NCI-H526 (cell line): ENCODE results near the gene TMEM132A.

Source experiments
- DNase-seq, 2 experiments: peaks; one replicate each; lab custom pipeline; 2025; lab: John Stamatoyannopoulos, UW

Gene TMEM132A

DNA sequence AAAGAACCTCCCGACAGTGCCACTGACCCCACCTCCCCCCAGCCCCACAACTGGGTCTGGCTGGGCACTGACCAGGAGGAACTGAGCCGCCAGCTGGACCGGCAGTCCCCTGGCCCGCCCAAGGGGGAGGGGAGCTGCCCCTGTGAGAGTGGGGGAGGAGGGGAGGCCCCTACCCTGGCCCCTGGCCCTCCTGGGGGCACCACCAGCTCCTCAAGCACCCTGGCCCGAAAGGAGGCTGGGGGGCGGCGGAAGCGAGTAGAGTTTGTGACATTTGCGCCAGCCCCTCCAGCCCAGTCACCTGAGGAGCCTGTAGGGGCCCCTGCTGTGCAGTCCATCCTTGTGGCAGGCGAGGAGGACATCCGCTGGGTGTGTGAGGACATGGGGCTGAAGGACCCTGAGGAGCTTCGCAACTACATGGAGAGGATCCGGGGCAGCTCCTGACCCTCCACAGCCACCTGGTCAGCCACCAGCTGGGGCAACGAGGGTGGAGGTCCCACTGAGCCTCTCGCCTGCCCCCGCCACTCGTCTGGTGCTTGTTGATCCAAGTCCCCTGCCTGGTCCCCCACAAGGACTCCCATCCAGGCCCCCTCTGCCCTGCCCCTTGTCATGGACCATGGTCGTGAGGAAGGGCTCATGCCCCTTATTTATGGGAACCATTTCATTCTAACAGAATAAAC is 12.3 kb downstream of the TMEM132A start:
- DNase-seq = no peak

DNA sequence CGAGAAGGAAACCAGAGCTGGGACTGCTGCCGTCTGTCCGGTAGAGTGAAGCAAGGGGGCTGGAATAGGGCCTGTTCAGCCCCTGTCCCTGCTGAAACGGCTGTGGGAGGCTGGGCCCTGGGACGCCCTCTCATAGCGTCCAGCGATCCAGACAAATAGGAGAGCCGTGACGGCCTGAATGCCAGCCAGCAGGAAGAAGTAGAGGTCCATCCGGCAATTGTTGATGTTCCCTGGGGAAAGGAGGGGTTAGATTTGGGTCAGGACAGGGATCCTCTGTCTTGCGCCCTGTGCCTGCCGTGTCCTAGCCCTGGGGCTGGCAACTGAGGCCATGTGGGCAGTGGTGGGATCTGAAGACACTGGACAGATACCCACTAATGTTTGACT is 12.9 kb downstream of the TMEM132A start:
- DNase-seq = no peak

DNA sequence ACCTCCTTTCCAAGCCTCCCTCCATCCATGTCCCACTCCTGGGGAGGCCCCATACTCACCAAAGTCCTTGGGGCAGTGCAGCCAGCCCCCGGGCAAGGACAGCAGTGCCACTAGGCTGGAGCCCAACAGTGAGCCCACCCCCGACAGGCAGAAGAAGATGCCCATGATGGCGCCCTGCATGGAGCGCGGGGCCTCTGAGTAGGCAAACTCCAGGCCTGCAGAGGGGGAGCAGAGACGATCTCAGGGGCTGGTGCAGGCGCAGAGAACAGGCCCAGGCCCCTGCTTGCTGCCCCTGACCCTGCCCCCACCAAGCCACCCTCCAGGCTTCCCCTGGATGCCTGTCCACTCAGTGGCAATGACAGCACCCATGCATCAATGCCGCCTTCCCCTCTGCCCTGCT is 13.6 kb downstream of the TMEM132A start:
- no peak for DNase-seq

DNA sequence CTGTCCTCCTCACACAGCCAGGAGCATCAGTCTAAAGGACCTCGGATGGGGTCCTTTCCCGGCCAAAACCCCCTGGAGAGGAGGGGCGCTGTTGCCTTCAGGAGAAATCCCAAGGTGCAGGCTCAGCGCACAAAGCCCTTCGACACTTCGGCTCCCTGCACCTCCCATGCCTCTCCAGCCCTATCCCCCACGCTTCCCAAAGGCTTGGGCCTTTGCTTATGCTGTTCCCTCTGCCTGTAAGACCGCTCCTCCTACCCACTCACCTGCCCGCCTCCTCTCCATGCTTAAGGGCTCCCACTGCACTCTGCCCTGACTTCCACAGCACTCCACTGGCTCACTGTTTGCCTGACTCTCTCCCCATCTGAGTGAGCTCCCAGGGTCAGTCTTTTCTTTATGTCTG is 14.2 kb downstream of the TMEM132A start:
- DNase-seq = no peak

DNA sequence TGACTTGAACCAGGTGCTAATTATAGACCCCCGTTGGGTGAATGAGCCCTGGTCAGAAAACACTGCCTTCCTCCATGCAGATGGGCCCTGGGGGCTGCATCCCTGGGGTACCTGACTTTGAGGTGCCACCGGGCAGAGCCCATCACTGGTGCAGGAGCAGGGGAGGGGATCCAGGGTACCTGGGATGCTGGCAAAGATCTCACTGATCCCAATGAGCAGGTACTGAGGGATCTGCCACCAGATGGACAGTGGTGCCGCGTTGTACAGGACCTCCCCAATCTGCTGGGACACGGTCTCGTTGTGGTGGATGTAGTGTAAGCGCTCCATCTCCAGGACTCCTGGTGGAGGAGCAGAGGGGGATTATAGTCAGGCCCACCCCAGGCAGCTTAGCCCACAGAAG is 15.0 kb downstream of the TMEM132A start:
- no peak for DNase-seq

DNA sequence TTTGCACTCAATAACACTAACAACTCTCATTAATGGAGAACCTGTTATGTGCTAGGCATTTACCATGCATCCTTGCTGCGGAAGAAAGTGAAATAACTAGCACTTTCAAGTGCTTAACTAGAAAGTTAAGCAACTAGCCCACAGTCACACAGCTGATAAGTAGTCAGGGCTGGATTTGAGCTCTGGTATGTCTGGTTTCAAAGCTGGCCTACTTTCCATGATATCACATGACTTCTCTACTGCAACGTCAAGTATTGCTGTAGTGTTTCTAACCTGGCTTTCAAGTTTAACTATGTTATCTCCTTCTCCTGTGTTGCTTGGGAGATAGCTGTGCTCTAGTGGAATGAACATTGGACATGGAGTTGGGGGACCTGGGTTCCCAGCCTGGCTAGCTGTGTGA is 15.6 kb downstream of the TMEM132A start:
- DNase-seq = no peak

DNA sequence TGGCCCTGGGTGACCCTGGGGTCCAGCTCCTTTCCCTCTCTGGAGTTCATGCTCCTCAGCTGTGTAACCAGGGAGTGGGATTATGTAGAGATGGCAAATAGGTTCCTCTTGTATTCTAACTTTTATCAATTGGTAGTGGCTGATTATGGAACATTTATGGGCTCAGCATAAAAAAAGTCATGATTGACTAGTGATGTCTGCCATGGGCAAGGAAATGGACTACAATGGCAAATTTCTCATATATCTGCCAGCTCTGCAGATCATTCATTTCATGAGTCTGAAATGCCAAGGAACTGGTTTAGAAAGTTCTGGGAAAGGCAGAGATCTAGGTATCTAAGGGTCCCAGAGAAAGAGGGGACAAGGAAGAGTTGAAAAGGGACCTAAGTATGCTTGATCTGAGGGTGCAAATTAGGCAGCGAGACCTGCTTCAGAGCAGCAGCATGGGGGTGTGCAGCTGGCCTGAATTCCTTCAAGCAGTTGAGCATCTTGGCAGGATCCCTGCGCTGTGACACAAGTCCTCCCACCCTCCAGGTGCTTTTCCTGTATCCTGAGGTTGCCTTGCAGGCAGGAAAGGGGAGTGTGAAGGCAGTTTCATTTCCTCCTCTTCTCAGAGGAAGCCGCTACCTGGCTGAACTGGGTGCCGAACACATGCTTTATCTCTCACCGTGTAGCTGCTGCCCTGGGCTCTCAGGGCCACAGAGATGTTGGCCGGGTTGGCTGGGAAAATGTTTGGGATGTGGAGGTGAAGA is 17.3 kb downstream of the TMEM132A start:
- no peak for DNase-seq

DNA sequence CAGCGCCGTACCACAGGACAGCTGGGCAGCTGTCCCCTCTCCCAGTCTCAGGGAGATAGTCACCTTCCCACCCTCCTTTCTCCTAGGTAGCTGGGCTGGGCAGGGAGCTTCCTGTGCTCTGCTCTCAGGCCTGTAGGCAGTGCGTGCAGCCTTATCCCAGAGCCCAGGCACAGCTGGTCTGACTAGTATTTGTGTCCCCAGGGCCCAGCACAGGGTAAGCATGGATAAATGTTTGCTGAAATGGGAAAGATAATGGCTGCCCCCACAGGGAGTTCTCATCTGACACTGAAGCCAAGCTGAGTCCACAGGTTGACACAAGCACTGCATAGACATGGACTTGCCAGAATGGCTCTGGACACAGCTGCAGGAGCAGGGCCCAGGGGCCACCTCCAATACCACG is 18.0 kb downstream of the TMEM132A start:
- DNase-seq = no peak

DNA sequence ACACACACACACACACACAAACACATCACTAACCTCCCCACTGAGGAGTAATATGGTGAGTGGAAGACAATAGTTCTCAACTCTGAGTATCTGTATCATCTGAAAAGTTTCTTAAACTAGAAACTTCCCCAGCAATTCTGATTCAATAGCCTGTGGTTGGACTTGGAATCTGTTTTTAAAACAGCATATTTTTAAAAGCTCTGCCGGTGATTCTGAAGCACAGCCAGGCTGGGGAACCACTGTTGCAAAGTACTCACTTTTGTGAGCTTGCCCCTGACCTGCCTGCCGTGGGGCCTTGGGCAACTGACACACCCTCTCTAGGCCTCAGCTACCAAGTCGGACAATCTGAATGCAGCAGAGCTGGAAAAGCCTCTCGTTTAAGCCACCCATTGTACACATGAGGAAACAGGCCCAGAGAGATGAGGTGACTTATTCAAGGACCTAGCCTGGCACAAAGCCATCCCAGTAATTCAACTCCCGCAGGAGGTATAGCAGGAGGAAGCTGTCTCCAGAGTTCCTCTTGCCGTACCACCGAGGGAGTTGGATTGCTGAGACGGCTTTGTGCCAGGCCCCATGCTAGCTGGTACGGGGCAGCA is 18.8 kb downstream of the TMEM132A start:
- DNase-seq = no peak

DNA sequence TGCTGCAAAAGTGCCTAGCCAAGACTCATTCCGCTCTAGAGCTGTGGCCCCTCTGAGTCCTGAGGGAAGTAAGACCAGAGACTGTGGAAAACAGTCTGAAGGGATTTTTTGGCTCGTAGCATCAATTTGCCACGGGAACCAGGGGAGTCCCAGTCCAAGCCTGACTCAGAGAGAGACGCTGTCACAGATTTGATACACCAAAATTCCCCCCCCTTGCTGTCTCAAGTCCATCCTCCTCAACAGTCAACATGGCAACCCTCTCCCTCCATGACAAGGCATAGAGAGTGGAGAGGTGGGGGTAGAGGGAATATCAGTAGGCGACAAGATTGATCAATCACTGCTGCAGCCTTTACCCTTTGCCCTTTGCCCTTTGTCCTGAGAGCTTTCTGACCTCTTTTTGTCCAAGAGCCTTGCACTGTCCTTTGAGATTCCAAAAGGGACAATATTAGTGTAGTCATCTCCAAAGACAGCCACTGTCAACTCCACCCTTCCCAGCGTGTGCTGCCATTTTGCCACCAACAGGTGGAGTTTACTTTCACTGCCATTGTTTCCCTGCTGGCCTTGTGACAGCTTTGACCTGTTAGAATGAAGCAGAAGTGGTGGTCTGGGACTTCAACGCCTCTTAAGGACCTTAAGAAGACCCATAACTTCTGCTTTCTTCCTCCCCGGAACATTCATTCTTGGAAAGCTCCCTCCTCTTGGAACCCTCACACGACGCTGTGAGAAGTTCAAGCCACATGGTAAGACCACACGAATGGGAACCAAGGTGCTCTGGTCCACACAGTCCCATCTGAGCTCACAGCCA is 20.4 kb downstream of the TMEM132A start:
- DNase-seq = no peak

DNA sequence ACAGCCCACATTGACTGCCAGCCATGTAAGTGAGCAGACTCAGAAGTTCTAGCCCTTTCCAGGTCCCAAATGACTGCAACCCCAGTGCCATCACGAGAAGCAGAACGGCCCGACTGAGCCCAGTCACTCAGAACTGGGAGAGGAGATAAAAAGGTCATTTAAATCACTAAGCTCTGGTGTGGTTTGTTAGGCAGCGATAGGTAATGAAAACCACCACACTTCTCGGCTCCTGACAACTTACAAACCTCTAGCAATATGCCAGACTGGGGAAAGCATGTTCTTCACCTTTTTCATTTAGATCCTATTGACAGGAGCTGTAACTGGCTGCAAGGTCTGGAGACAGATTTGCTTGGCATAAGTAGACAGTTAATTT is 21.0 kb downstream of the TMEM132A start:
- no peak for DNase-seq

DNA sequence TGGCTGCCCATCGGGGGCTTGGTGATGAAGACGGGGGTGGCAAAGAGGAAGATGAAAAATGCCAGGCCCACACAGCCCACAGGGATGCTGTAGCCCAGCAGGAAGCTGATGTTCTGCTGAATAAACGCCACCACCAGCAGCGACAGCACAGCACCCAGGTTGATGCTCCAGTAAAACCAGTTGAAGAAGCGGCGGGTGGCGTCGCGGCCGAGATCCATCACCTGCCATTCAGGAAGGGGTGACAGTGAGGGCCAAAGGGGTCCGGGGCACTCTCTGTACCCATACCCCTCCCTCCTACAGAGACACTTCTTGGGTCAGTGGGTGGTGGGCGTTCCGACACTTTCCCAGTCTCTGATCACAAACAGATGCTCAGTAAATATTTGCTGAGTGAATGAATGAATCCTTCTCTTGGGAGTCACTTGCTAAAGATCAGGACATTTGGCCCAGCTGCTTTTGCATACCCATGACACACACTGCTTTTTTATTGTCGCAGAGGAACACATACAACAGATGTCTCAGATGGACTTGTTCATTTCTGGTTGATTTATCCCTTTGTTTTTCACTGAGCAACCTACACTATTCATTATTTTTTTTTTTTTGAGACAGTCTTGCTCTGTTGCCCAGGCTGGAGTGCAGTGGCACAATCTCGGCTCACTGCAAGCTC is 22.5 kb downstream of the TMEM132A start:
- DNase-seq = no peak

DNA sequence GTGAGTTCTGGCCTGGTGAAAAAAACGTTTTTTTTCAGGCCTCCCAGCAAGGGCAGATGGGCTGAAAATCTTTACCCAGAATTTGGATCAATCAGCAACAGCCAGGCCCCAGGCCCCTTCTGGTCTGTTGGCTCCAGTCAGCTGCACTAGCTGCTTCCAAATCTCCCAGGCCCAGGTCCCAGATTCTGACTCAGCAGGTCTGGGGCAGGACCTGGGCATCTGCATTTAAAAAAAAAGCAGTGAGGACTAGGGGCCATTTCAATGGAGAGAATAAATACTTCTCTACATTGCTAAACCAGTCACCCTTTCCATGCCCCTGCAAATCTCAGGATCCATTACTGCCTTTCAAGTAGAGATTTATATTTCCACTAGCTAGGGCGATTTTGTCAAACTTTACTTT is 23.4 kb downstream of the TMEM132A start:
- DNase-seq = no peak

DNA sequence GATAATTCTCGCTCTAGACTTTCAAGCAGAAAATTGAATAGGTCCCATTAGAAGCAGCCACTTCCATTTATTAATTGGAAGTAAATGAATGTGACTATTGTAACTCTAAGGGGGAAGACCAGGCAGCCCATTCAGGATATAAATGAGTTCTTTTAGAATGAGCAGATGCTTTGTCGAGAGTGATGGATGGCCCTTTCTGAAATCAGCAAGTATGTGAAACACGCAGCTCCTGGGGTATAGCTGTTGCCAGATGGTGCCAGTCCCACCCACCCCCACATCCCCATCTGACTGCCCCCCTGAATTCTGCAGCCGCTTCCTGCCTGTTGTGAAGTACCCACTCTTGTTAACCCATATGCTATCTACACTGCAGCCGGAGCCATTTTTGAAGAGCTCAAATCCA is 24.0 kb downstream of the TMEM132A start:
- DNase-seq = no peak

DNA sequence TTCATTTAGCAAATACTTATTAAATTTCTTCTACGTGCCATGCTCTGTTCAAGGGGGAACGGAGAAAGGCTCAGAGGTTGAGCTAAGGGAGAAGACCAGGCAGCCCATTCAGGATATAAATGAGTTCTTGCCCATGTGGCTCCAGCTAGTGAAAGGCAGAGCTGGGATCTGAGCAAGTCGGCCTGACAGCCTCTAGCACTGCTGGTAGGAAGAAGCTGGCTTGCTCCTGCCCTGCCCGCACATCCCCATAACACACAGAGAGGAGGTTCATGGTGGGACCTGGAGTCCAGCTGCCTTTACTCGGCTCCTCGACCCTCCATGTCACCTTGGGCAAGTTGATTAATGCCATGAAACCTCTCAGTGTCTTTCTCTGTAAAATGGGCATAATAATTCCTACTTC is 25.8 kb downstream of the TMEM132A start:
- DNase-seq = no peak

DNA sequence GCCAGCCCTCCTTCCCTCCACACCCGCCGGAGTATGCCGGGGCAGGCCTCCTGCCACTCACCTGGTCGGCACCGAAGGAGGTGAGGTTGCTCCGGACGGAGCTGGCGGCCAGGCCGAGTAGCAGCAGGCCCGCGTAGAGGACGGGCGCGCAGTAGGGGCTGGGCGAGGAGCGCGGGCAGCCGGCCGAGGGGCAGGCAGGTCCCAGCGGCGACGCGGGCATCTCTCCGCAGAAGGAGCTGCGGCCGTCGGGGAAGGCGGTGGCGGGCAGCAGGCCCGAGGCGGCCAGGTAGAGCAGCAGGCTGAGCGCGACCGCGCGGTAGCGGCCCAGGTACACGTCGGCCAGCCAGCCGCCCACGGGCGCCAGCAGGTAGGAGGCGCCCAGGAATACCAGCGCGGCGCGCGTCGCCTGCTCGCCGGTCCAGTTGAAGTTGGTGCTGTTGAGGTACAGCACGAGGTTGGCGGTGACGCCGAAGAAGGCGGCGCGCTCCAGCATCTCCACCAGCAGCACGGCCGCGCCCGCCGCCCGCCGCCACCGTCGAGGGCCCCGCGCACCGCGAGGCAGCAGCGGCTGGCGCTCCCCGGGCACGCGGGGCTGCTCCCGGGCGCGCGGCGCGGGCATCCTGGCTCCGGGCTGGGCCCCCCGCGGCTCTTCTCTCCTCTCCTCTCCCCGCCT is 26.8 kb downstream of the TMEM132A start:
- peak in 1 of 2 experiments; percentile 28 for DNase-seq

DNA sequence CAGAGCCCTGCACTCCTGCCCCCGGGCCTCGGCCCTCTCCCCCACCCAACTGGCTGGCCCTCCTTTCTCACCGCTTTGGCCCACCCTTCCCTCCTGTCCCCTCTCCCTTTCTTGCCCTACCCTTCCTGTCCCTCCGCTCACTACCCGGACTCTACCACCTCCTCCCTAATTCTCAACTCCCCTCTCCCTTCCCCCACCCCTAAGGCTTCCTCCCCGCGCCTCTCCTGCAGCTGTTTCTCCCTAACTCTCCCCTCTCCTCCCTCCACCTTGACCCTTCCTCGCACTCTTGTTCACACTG is 27.3 kb downstream of the TMEM132A start:
- no peak for DNase-seq

DNA sequence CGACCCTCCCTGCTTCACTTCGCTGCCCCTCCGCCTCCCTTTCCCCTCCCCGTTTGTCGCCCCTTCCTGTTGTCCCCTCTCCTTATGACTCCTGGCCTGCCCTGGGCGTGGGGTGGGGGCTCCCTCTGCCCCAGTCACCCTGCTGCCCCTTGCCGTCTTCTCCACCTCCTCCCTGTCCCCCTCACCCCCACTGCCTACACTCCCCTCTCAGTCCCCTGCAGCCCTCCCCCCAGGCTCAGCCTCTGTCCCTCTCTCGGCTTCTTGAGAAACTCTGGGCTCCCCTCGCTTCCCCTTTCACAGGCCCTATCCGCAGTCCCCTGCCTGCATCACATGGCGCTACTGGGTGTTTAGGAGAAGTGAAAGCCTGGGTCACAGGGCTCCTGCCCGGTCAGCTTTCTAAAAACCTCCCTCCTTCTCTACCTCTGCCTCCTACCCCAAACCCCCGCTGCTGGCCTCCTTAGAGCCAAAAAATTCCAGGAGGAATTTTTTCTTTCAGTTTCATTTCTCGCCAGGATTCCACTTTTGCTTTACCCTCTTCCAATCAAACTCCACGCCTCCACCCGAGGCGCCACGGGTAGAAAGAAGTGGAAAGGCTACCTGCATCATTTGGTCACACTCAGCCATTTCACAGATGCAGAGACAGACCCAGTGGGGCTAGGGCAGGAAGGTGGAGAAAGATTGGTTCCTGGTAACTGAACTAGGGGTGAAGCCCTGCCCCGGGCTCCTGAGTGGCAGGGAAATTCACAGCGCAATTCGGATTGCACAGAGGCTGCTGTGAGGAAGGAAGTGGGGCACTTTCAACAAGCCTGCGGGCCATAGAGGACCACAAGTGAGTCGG is 27.9 kb downstream of the TMEM132A start, which contains the start of gene SLC15A3:
Gene SLC15A3 (minus strand): TSS at position 273 of the 838 bp plus-strand sequence. CDS start 625 bp downstream, outside the sequence.
- no peak for DNase-seq

DNA sequence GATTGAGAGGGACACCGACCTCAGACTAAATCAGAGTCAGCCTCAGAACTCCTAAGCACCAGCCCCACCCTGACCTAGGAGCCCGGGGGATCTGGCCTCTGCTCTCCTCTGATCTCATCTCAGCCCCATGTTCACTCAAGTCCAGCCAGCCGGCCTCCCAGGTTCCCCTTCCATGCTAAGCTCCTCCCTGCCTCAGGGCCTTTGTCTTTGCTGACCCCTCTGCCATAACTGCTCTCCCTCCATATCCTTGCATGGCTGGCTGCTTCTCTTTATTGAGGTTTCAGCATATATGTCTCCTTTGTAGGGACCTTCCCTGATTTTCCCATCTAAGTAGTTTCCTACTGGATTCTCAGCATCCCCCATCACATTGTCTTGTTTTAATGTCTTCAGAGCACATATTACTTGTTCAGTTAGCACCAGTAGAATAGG is 28.5 kb downstream of the TMEM132A start:
- no peak for DNase-seq

DNA sequence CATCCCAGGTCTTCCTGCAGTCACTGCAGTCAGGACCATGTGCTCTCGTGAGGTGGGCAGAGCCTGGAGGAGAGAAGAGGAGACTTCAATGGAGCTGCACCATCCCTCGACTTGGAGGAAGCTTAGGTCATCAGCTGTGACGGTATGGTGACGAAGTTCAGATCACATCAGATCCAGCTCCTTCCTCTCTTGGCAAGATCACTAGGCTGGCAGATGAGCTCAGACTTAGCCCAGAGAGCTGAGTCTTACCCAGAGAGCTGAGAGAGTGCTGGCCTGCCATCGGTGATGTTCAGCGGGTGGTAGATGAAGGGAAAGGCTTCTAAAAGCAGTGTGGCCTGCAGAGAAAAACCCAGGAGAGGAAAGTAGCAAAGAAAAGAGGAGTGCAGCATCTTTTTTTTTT is 29.5 kb downstream of the TMEM132A start:
- no peak for DNase-seq

DNA sequence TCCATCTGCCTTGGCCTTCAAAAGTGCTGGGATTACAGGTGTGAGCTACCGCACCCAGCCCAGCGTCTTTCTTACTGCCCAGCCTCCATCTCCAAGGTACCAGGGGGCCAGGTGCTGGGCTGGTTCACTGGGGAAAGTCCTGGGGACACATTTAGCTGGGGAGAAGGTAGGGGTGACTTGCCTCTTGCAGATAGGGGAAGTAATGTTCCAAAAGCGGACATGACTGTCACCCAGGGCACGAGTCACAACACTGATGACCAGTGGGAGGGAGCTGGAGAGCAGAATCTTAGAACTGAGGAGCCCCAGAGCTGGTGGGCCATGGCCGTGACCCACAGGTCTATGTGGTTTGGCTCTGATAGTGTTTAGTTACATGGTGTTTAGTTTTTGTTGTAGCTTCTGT is 30.2 kb downstream of the TMEM132A start:
- DNase-seq = no peak
